Measurements from ENCODE around the gene CDC20B. TPM values are rescaled to one million over a fixed set of nuclear protein-coding genes. Genes with fewer than 3 reads are reported as not detected.
"Not testable (repeated sequence)": the region's sequence is repeated elsewhere in the genome, so short reads cannot be mapped to it uniquely, and the experiment has no call there.

The CDC20B gene
- total RNA-seq, 2 donors from 2014 or later: not detected

- Mint-ChIP-seq H3K27ac (no peak overlapping the region), H3K36me3 (ENCODE audit: low read depth) (peaks cover 3% of the 10 kb centered on the region), H3K4me3 (peak overlapping the region; percentile 33), H3K27me3 (peaks cover 19% of the 10 kb centered on the region), H3K4me1 (peaks cover 17% of the 10 kb centered on the region)
- peak; percentile 97 for ATAC-seq
- no peaks in the 10 kb centered on the region for H3K9me3 ChIP-seq (ENCODE audit: control insufficient read depth, low read length, poor library complexity, severe bottlenecking)
- peak; percentile 53 to 78 (median 64) for DNase-seq
Observed at GRCh38 chr5:55146543-55147151, 26.3 kb downstream of the CDC20B start.

- DNase-seq (no peak), ATAC-seq (no peak)
- Mint-ChIP-seq H3K36me3 (ENCODE audit: low read depth) (peaks cover 3% of the 10 kb centered on the region), H3K4me1 (peaks cover 21% of the 10 kb centered on the region), H3K4me3 (no peak overlapping the region), H3K27me3 (peaks cover 17% of the 10 kb centered on the region), H3K27ac (no peak overlapping the region)
- no peaks in the 10 kb centered on the region for H3K9me3 ChIP-seq (ENCODE audit: control insufficient read depth, low read length, poor library complexity, severe bottlenecking)
Observed at GRCh38 chr5:55146080-55146479, 26.9 kb downstream of the CDC20B start.

GRCh38 chr5:55143624-55144023, 29.4 kb downstream of the CDC20B start:
- DNase-seq (no peak), ATAC-seq (no peak)
- Mint-ChIP-seq H3K36me3 (ENCODE audit: low read depth) (peaks cover 3% of the 10 kb centered on the region), H3K4me1 (peaks cover 21% of the 10 kb centered on the region), H3K27ac (no peak overlapping the region), H3K4me3 (no peak overlapping the region), H3K27me3 (peaks cover 5% of the 10 kb centered on the region)
- no peaks in the 10 kb centered on the region for H3K9me3 ChIP-seq (ENCODE audit: control insufficient read depth, low read length, poor library complexity, severe bottlenecking)

- no peaks in the 10 kb centered on the region for H3K9me3 ChIP-seq (ENCODE audit: control insufficient read depth, low read length, poor library complexity, severe bottlenecking)
- Mint-ChIP-seq H3K4me1 (peaks cover 21% of the 10 kb centered on the region), H3K27me3 (no peaks in the 10 kb centered on the region), H3K36me3 (ENCODE audit: low read depth) (peaks cover 3% of the 10 kb centered on the region), H3K27ac (no peak overlapping the region), H3K4me3 (peak overlapping the region; percentile 32)
- DNase-seq (no peak), ATAC-seq (no peak)
Observed at GRCh38 chr5:55141945-55142690, 30.9 kb downstream of the CDC20B start.

- no peak for DNase-seq
- no peak overlapping the region for H3K27ac Mint-ChIP-seq
Observed at GRCh38 chr5:55140908-55141665, 31.9 kb downstream of the CDC20B start.

GRCh38 chr5:55136521-55136920, 36.5 kb downstream of the CDC20B start:
- no peak overlapping the region for H3K4me3 Mint-ChIP-seq
- no peaks in the 10 kb centered on the region for H3K27me3 Mint-ChIP-seq
- H3K27ac Mint-ChIP-seq: no peak overlapping the region
- H3K4me1 Mint-ChIP-seq: peaks cover 3% of the 10 kb centered on the region
- DNase-seq (no peak), ATAC-seq (no peak)
- no peaks in the 10 kb centered on the region for H3K36me3 Mint-ChIP-seq (ENCODE audit: low read depth)
- no peaks in the 10 kb centered on the region for H3K9me3 ChIP-seq (ENCODE audit: control insufficient read depth, low read length, poor library complexity, severe bottlenecking)

More at GRCh38 chr5:55140908-55141665, 31.9 kb downstream of the CDC20B start:
- ATAC-seq: no peak
- Mint-ChIP-seq H3K36me3 (ENCODE audit: low read depth) (peaks cover 3% of the 10 kb centered on the region), H3K4me3 (no peak overlapping the region), H3K27me3 (no peaks in the 10 kb centered on the region), H3K4me1 (peaks cover 17% of the 10 kb centered on the region)
- no peaks in the 10 kb centered on the region for H3K9me3 ChIP-seq (ENCODE audit: control insufficient read depth, low read length, poor library complexity, severe bottlenecking)

GRCh38 chr5:55134053-55134722, 38.8 kb downstream of the CDC20B start:
- ATAC-seq (no peak), DNase-seq (no peak)
- Mint-ChIP-seq H3K27ac (no peak overlapping the region), H3K4me3 (no peak overlapping the region), H3K27me3 (no peaks in the 10 kb centered on the region), H3K4me1 (no peaks in the 10 kb centered on the region), H3K36me3 (ENCODE audit: low read depth) (peaks cover 3% of the 10 kb centered on the region)
- H3K9me3 ChIP-seq (ENCODE audit: control insufficient read depth, low read length, poor library complexity, severe bottlenecking): no peaks in the 10 kb centered on the region

GRCh38 chr5:55123365-55123764, 49.6 kb downstream of the CDC20B start:
- Mint-ChIP-seq H3K36me3 (ENCODE audit: low read depth) (no peaks in the 10 kb centered on the region), H3K4me1 (peaks cover 2% of the 10 kb centered on the region), H3K27ac (no peak overlapping the region), H3K4me3 (no peak overlapping the region), H3K27me3 (peaks cover 17% of the 10 kb centered on the region)
- ATAC-seq (no peak), DNase-seq (no peak)
- H3K9me3 ChIP-seq (ENCODE audit: control insufficient read depth, low read length, poor library complexity, severe bottlenecking): no peaks in the 10 kb centered on the region

- Mint-ChIP-seq H3K27me3 (peaks cover 6% of the 10 kb centered on the region), H3K36me3 (ENCODE audit: low read depth) (no peaks in the 10 kb centered on the region), H3K27ac (no peak overlapping the region), H3K4me3 (no peak overlapping the region), H3K4me1 (peaks cover 11% of the 10 kb centered on the region)
- no peaks in the 10 kb centered on the region for H3K9me3 ChIP-seq (ENCODE audit: control insufficient read depth, low read length, poor library complexity, severe bottlenecking)
- DNase-seq (no peak), ATAC-seq (no peak)
Observed at GRCh38 chr5:55114061-55114460, 58.9 kb downstream of the CDC20B start.

- ATAC-seq (no peak), DNase-seq (no peak)
- H3K27ac Mint-ChIP-seq: peak overlapping the region; percentile 77
Observed at GRCh38 chr5:55113327-55113726, 59.6 kb downstream of the CDC20B start.

GRCh38 chr5:55110217-55110616, 62.8 kb downstream of the CDC20B start:
- Mint-ChIP-seq H3K27me3 (peaks cover 4% of the 10 kb centered on the region), H3K27ac (no peak overlapping the region), H3K36me3 (ENCODE audit: low read depth) (no peaks in the 10 kb centered on the region), H3K4me1 (peaks cover 15% of the 10 kb centered on the region), H3K4me3 (no peak overlapping the region)
- ATAC-seq (no peak), DNase-seq (no peak)
- H3K9me3 ChIP-seq (ENCODE audit: control insufficient read depth, low read length, poor library complexity, severe bottlenecking): no peaks in the 10 kb centered on the region

More at GRCh38 chr5:55113327-55113726, 59.6 kb downstream of the CDC20B start:
- peaks cover 11% of the 10 kb centered on the region for H3K4me1 Mint-ChIP-seq
- peaks cover 6% of the 10 kb centered on the region for H3K27me3 Mint-ChIP-seq
- H3K36me3 Mint-ChIP-seq (ENCODE audit: low read depth): no peaks in the 10 kb centered on the region
- no peak overlapping the region for H3K4me3 Mint-ChIP-seq
- no peaks in the 10 kb centered on the region for H3K9me3 ChIP-seq (ENCODE audit: control insufficient read depth, low read length, poor library complexity, severe bottlenecking)

GRCh38 chr5:55108661-55109060, 64.3 kb downstream of the CDC20B start:
- no peak for DNase-seq
- Mint-ChIP-seq H3K4me1 (peaks cover 27% of the 10 kb centered on the region), H3K27me3 (no peaks in the 10 kb centered on the region), H3K4me3 (no peak overlapping the region), H3K27ac (no peak overlapping the region), H3K36me3 (ENCODE audit: low read depth) (no peaks in the 10 kb centered on the region)
- no peak for ATAC-seq
- no peaks in the 10 kb centered on the region for H3K9me3 ChIP-seq (ENCODE audit: control insufficient read depth, low read length, poor library complexity, severe bottlenecking)

GRCh38 chr5:55105976-55106375, 67.0 kb downstream of the CDC20B start:
- H3K27ac Mint-ChIP-seq; H3K36me3 Mint-ChIP-seq (ENCODE audit: low read depth); DNase-seq; H3K27me3 Mint-ChIP-seq; ATAC-seq; H3K9me3 ChIP-seq (ENCODE audit: control insufficient read depth, low read length, poor library complexity, severe bottlenecking); H3K4me3 Mint-ChIP-seq: not testable (repeated sequence)
- peaks cover 31% of the 10 kb centered on the region for H3K4me1 Mint-ChIP-seq

Measured in T-helper 17 cell (primary cell).